K562 (cell line): Measurements from ENCODE around the gene HOXD1. TPM values are rescaled to one million over a fixed set of nuclear protein-coding genes. Genes with fewer than 3 reads are reported as not detected.

Experiments used
- ATAC-seq: fragments of 200-7000 bp; cut with Tn5 transposase; 3 replicates; pipeline ENCODE4 v1.9.1; 2020; ENCODE audit warnings: moderate library complexity
- BruUV-seq: library from RNA; stranded (reverse); fragments of 400-500 nt; replicated peaks from 2 replicates; lab custom pipeline; 2021; lab: Mats Ljungman, UMichigan
- CTCF ChIA-PET: fragments of 300-600 bp; formaldehyde crosslinking; extraction: SDS; loops from one replicate; lab custom pipeline; 2021; ENCODE audit warnings: low intra/inter-chr PET ratio; lab: Yijun Ruan, JAX
- POLR2A ChIA-PET: fragments of 300-600, 350-650 bp; sonication (Branson Sonifier 250); formaldehyde crosslinking; extraction: SDS; loops from one replicate; lab custom pipeline; 2021; ENCODE audit warnings: antibody characterized with exemption, inconsistent platforms; lab: Yijun Ruan, JAX
- DNase-seq, 4 experiments: peaks; one replicate each; pipeline versions ENCODE4 v3.0.0 to v3.0.0-alpha.2; 2011 to 2018; ENCODE audit warnings: low spot score in 3 of 4, mixed read lengths in 3 of 4; ENCODE audit errors: extremely low read depth in 1 of 4
- FAIRE-seq: peaks from 2 replicates; lab custom pipeline; 2011; peaks lifted over from hg19 to GRCh38; lab: Jason Lieb, UNC
- H2AFZ ChIP-seq: 2 replicates; pipeline ENCODE4 v1.6.0; 2011; ENCODE audit warnings: low read depth, low read length, control low read depth, inconsistent platforms
- H3K27ac ChIP-seq: fragments of 200-600 bp; 3 replicates; pipeline ENCODE4 v1.8.0; 2011; ENCODE audit warnings: low read depth, mild to moderate bottlenecking, control low read depth, inconsistent platforms, low read length, moderate library complexity, mixed read lengths; ENCODE audit errors: extremely low read depth
- H3K27me3 ChIP-seq, 2 experiments: fragments of 300-600 bp in 1 of 2; 2 replicates in 1 of 2; 3 replicates in 1 of 2; pipeline versions ENCODE4 v1.6.0 to v1.8.0; 2011; ENCODE audit warnings: inconsistent platforms in 2 of 2, low read length in 2 of 2, mild to moderate bottlenecking in 1 of 2, mixed read lengths in 1 of 2, moderate library complexity in 1 of 2; ENCODE audit not compliant: control insufficient read depth in 2 of 2, insufficient read depth in 2 of 2
- H3K36me3 ChIP-seq: fragments of 300-600 bp; 3 replicates; pipeline ENCODE4 v1.8.0; 2011; ENCODE audit warnings: mild to moderate bottlenecking, low read length, inconsistent platforms; ENCODE audit not compliant: control insufficient read depth, insufficient read depth
- H3K4me1 ChIP-seq, 2 experiments: fragments of 200-600 bp in 1 of 2; replicated peaks in 1 of 2; 2 replicates in 1 of 2; 3 replicates in 1 of 2; pipeline versions ENCODE4 v1.5.1 to v1.8.0; 2011; ENCODE audit warnings: inconsistent platforms in 2 of 2, low read length in 2 of 2, mild to moderate bottlenecking in 1 of 2, mixed read lengths in 1 of 2, moderate library complexity in 1 of 2; ENCODE audit not compliant: control insufficient read depth in 2 of 2, insufficient read depth in 2 of 2
- H3K4me2 ChIP-seq: 2 replicates; pipeline ENCODE4 v1.6.1; 2011; ENCODE audit warnings: low read length, control low read depth, inconsistent platforms, mixed read lengths; ENCODE audit not compliant: insufficient read depth
- H3K4me3 ChIP-seq: fragments of 200-600 bp; sonication (generic), shearing (Covaris generic); 2 replicates; pipeline ENCODE4 v1.5.1; 2016; ENCODE audit warnings: control low read depth, inconsistent platforms
- H3K79me2 ChIP-seq: fragments of 200-600 bp; 3 replicates; pipeline ENCODE4 v1.8.0; 2011; ENCODE audit warnings: low read length, inconsistent platforms; ENCODE audit not compliant: control insufficient read depth, insufficient read depth
- H3K9ac ChIP-seq, 2 experiments: 2 replicates each; pipeline versions ENCODE4 v1.6.0 to v1.6.1; 2011; ENCODE audit warnings: low read depth in 2 of 2, low read length in 2 of 2, control low read depth in 1 of 2, inconsistent platforms in 1 of 2, mild to moderate bottlenecking in 1 of 2, mixed read lengths in 1 of 2; ENCODE audit not compliant: insufficient read depth in 1 of 2
- H3K9me1 ChIP-seq: one replicate; pipeline ENCODE4 v1.6.0; 2011; ENCODE audit warnings: inconsistent platforms, mild to moderate bottlenecking, low read length, moderate library complexity; ENCODE audit not compliant: control insufficient read depth, insufficient read depth
- H3K9me3 ChIP-seq: replicated peaks from 2 replicates; pipeline ENCODE4 v1.5.1; 2011; ENCODE audit warnings: low read depth, low read length, inconsistent platforms; ENCODE audit not compliant: control insufficient read depth, insufficient read depth
- H4K20me1 ChIP-seq: replicated peaks from 2 replicates; pipeline ENCODE4 v1.6.1; 2011; ENCODE audit warnings: low read length, inconsistent platforms, mixed read lengths; ENCODE audit not compliant: control insufficient read depth, insufficient read depth
- ILF3 ChIP-seq: fragments of 450-650 bp; IDR thresholded peaks from 2 replicates; pipeline ENCODE4 v1.6.1; 2018; ENCODE audit warnings: antibody characterized with exemption, mild to moderate bottlenecking, moderate library complexity, borderline replicate concordance
- PHF21A ChIP-seq: fragments of 450-650 bp; IDR thresholded peaks from 2 replicates; pipeline ENCODE4 v1.6.1; 2017; ENCODE audit warnings: low read depth, borderline replicate concordance
- ZNF384 ChIP-seq: IDR thresholded peaks from 2 replicates; pipeline ENCODE4 v1.6.1; 2012; ENCODE audit warnings: low read depth, low read length, improper control_type of control experiment
- WGBS: fragments of 100-300 bp; shearing (Covaris generic); methylation state at CpG from one replicate; pipeline ENCODE4 v1.1.6; 2016; ENCODE audit warnings: low coverage, mixed read lengths; ENCODE audit not compliant: insufficient coverage; ENCODE audit errors: missing lambda C conversion rate; 5-methylcytosine and 5-hydroxymethylcytosine counted together
- in situ Hi-C: fragments of 300-500 bp; cut with MboI; formaldehyde crosslinking; loops from 4 replicates; pipeline ENCODE4 v1.15.0; 2018; ENCODE audit warnings: inconsistent platforms, mixed read lengths
- intact Hi-C: fragments of 100-400 bp; cut with micrococcal nuclease; formaldehyde crosslinking; loops from 2 replicates; pipeline ENCODE4 v1.14.2; 2022
- polyA plus RNA-seq, 8 experiments: library from polyadenylated mRNA; depleted of rRNA in 4 of 8; stranded (reverse) in 5 of 8; unstranded in 3 of 8; fragments of >200 nt; fragmentation: Nextera tagmentation in 2 of 8; fragmentation: Illumina TruSeq in 1 of 8; extraction: Ambion mirVana in 2 of 8; extraction: Trizol in 1 of 8; gene quantifications; 2 replicates each; pipeline versions ENCODE4 v1.2.1 to v1.2.3, GENCODE V29; 2011 to 2014; ENCODE audit warnings: inconsistent platforms in 1 of 8, missing spikeins in 1 of 8
- total RNA-seq, 7 experiments: library from RNA; depleted of rRNA in 6 of 7; stranded (reverse); fragments of >200 nt in 6 of 7; fragmentation: Illumina TruSeq in 2 of 7; extraction: Trizol in 2 of 7; gene quantifications; 2 replicates each; pipeline versions ENCODE4 v1.2.1 to v1.2.3, GENCODE V29; 2011 to 2021; ENCODE audit warnings: low replicate concordance in 1 of 7

The HOXD1 gene
- total and polyA plus RNA-seq, 9 of the 15 experiments (the other 6 are each of a cell fraction or from before 2014, with no cell fraction given): not detected

- no peak overlapping the region for H3K4me2 ChIP-seq
- TF ChIP-seq ZNF384 (no peak), ILF3 (no peak), PHF21A (no peak)
- TF ChIP-seq, all 486 proteins: peak for 0
- no peak overlapping the region for H3K27ac ChIP-seq
- no TSS peak for BruUV-seq
- no peak for ATAC-seq
- H3K9ac ChIP-seq: no peak overlapping the region
- no peaks in the 10 kb centered on the region for H3K79me2 ChIP-seq
- H3K4me1 ChIP-seq: peaks cover 0 to 9% of the 10 kb centered on the region in 2 experiments; a peak in 2 of 5 replicates
- no peak for DNase-seq
- H4K20me1 ChIP-seq: no peaks in the 10 kb centered on the region; the same call in 1 of the 2 replicates
- no peaks in the 10 kb centered on the region; the same call in 1 of the 2 replicates for H3K9me3 ChIP-seq
- H3K9me1 ChIP-seq: no peaks in the 10 kb centered on the region
- 0% methylated on average over 2 of the region's 2 CpGs for WGBS
- H2AFZ ChIP-seq: no peak overlapping the region
- POLR2A ChIA-PET: interaction anchor here (0.5 kb wide), 1 partner anchor 33 kb away, joined by 5 read pairs; no protein-coding TSS in a partner anchor
- H3K4me3 ChIP-seq: no peak overlapping the region
- intact Hi-C loops (loop anchor here (10.0 kb wide), 2 partner anchors 233 to 1613 kb away; no protein-coding TSS in a partner anchor), in situ Hi-C loops (loop anchor here (5.0 to 25.0 kb wide), 3 partner anchors 315 to 1620 kb away; no protein-coding TSS in a partner anchor)
- no peak for FAIRE-seq
- CTCF ChIA-PET: interaction anchor here (0.7 kb wide), 1 partner anchor 1462 kb away, joined by 4 read pairs; no protein-coding TSS in a partner anchor
- H3K36me3 ChIP-seq: no peaks in the 10 kb centered on the region
- H3K27me3 ChIP-seq: peaks cover 25 to 35% of the 10 kb centered on the region in 2 experiments; a peak in 4 of 5 replicates
Measured at GRCh38 chr2:176142281-176142680, 46.2 kb upstream of the HOXD1 start.
